H1 (cell line): ENCODE results near the gene CYBA. TPM values are rescaled to one million over a fixed set of nuclear protein-coding genes. Genes with fewer than 3 reads are reported as not detected.

Source experiments
- CTCF ChIA-PET: fragments of 300-600 bp; sonication (Branson Sonifier 250); formaldehyde crosslinking; loops from one replicate; lab custom pipeline; 2021; ENCODE audit not compliant: partially characterized antibody; lab: Charles Lee
- POLR2A ChIA-PET: fragments of 300-600 bp; sonication (Branson Sonifier 250); formaldehyde crosslinking; loops from one replicate; lab custom pipeline; 2021; ENCODE audit warnings: inconsistent platforms; ENCODE audit not compliant: partially characterized antibody; lab: Charles Lee
- DNase-seq, 2 experiments: peaks; one replicate each; pipeline versions ENCODE4 v3.0.0 to v3.0.0-alpha.2; 2010 to 2022; ENCODE audit warnings: low spot score in 2 of 2, low read depth in 1 of 2, mixed read lengths in 1 of 2
- FAIRE-seq: peaks from 2 replicates; lab custom pipeline; 2011; peaks lifted over from hg19 to GRCh38; lab: Jason Lieb, UNC
- H2AFZ ChIP-seq: 2 replicates; pipeline ENCODE4 v1.8.1; 2012; ENCODE audit warnings: low read length, inconsistent platforms
- H2AK5ac ChIP-seq: 2 replicates; pipeline ENCODE4 v1.6.1; 2013; ENCODE audit warnings: low read depth, low read length
- H2BK120ac ChIP-seq: replicated peaks from 2 replicates; pipeline ENCODE3; 2013; ENCODE audit warnings: low read depth, low read length, inconsistent platforms
- H2BK12ac ChIP-seq: 2 replicates; pipeline ENCODE4 v1.6.1; 2013; ENCODE audit warnings: low read depth, low read length
- H2BK15ac ChIP-seq: 2 replicates; pipeline ENCODE4 v1.6.1; 2013; ENCODE audit warnings: low read length
- H2BK20ac ChIP-seq: 2 replicates; pipeline ENCODE4 v1.6.1; 2013; ENCODE audit warnings: low read length
- H2BK5ac ChIP-seq: 2 replicates; pipeline ENCODE4 v1.6.1; 2013; ENCODE audit warnings: low read depth, low read length
- H3K14ac ChIP-seq: 2 replicates; pipeline ENCODE4 v1.6.1; 2013; ENCODE audit warnings: inconsistent platforms; ENCODE audit not compliant: insufficient read length
- H3K18ac ChIP-seq: 2 replicates; pipeline ENCODE4 v1.6.1; 2013; ENCODE audit warnings: low read length; ENCODE audit errors: extremely low read depth
- H3K23ac ChIP-seq: 2 replicates; pipeline ENCODE4 v1.6.1; 2013; ENCODE audit warnings: inconsistent platforms; ENCODE audit not compliant: insufficient read length
- H3K23me2 ChIP-seq: 2 replicates; pipeline ENCODE4 v1.6.1; 2013; ENCODE audit warnings: low read depth, low read length
- H3K27ac ChIP-seq: 2 replicates; pipeline ENCODE4 v1.6.1; 2011; ENCODE audit warnings: low read depth, low read length, inconsistent platforms
- H3K27me3 ChIP-seq, 4 experiments: replicated peaks in 1 of 4; 1 replicate in 1 of 4; 2 replicates in 3 of 4; pipeline versions ENCODE4 v1.6.1 to v1.8.1; 2011 to 2013; ENCODE audit warnings: low read length in 3 of 4, mild to moderate bottlenecking in 3 of 4, inconsistent platforms in 2 of 4, mixed read lengths in 2 of 4, moderate library complexity in 1 of 4; ENCODE audit not compliant: control insufficient read depth in 3 of 4, insufficient read depth in 3 of 4; ENCODE audit errors: extremely low read depth in 1 of 4
- H3K36me3 ChIP-seq, 4 experiments: 2 replicates each; pipeline versions ENCODE4 v1.6.1 to v1.8.1; 2011 to 2013; ENCODE audit warnings: mild to moderate bottlenecking in 4 of 4, low read length in 3 of 4, moderate library complexity in 2 of 4, control low read depth in 1 of 4, inconsistent platforms in 1 of 4; ENCODE audit not compliant: insufficient read depth in 4 of 4, control insufficient read depth in 2 of 4
- H3K4ac ChIP-seq: replicated peaks from 2 replicates; pipeline ENCODE3; 2013; ENCODE audit warnings: low read length, low read depth, mixed read lengths, inconsistent platforms; ENCODE audit not compliant: insufficient read length
- H3K4me1 ChIP-seq, 4 experiments: replicated peaks in 1 of 4; 1 replicate in 1 of 4; 2 replicates in 3 of 4; pipeline versions ENCODE4 v1.6.1 to v1.8.1; 2011 to 2013; ENCODE audit warnings: low read length in 3 of 4, inconsistent platforms in 2 of 4, mixed read lengths in 1 of 4; ENCODE audit not compliant: insufficient read depth in 4 of 4, control insufficient read depth in 3 of 4
- H3K4me2 ChIP-seq, 2 experiments: 2 replicates each; pipeline versions ENCODE4 v1.6.1 to v1.8.1; 2011 to 2013; ENCODE audit warnings: low read depth in 2 of 2, low read length in 2 of 2, control low read depth in 1 of 2, inconsistent platforms in 1 of 2, mild to moderate bottlenecking in 1 of 2; ENCODE audit not compliant: insufficient read depth in 1 of 2
- H3K4me3 ChIP-seq, 4 experiments: fragments of 200-600, 300-600 bp in 1 of 4; sonication (generic), shearing (Covaris generic), sonication (Bioruptor Twin) in 1 of 4; 2 replicates each; pipeline versions ENCODE4 v1.5.1 to v1.8.1; 2011 to 2016; ENCODE audit warnings: low read length in 4 of 4, low read depth in 3 of 4, control low read depth in 2 of 4, inconsistent platforms in 2 of 4, mild to moderate bottlenecking in 2 of 4, mixed read lengths in 1 of 4, moderate library complexity in 1 of 4; ENCODE audit not compliant: insufficient read depth in 2 of 4; ENCODE audit errors: extremely low read depth in 1 of 4
- H3K56ac ChIP-seq: replicated peaks from 2 replicates; pipeline ENCODE3; 2013; ENCODE audit warnings: low read depth, mild to moderate bottlenecking, mixed read lengths, low read length, inconsistent platforms; ENCODE audit not compliant: insufficient read length
- H3K79me1 ChIP-seq: 2 replicates; pipeline ENCODE4 v1.6.1; 2013; ENCODE audit warnings: low read depth, low read length, control low read depth
- H3K79me2 ChIP-seq, 2 experiments: 2 replicates each; pipeline versions ENCODE4 v1.6.1 to v1.8.1; 2012 to 2013; ENCODE audit warnings: low read length in 2 of 2, mild to moderate bottlenecking in 2 of 2, inconsistent platforms in 1 of 2; ENCODE audit not compliant: insufficient read depth in 2 of 2, control insufficient read depth in 1 of 2
- H3K9ac ChIP-seq, 4 experiments: replicated peaks in 1 of 4; 1 replicate in 1 of 4; 2 replicates in 3 of 4; pipeline versions ENCODE4 v1.6.1 to v1.8.1; 2011 to 2013; ENCODE audit warnings: low read depth in 3 of 4, low read length in 3 of 4, control low read depth in 2 of 4, mild to moderate bottlenecking in 2 of 4, moderate library complexity in 2 of 4, inconsistent platforms in 1 of 4; ENCODE audit errors: extremely low read depth in 1 of 4
- H3K9me3 ChIP-seq, 2 experiments: 2 replicates each; pipeline versions ENCODE4 v1.6.1 to v1.8.1; 2012 to 2013; ENCODE audit warnings: mild to moderate bottlenecking in 2 of 2, moderate library complexity in 2 of 2, control low read depth in 1 of 2, inconsistent platforms in 1 of 2, low read depth in 1 of 2, low read length in 1 of 2, mixed read lengths in 1 of 2; ENCODE audit not compliant: insufficient read depth in 2 of 2
- H4K20me1 ChIP-seq, 2 experiments: replicated peaks in 1 of 2; 2 replicates each; pipeline versions ENCODE3 to v1.8.1; 2011 to 2013; ENCODE audit warnings: inconsistent platforms in 2 of 2, low read length in 2 of 2, mild to moderate bottlenecking in 1 of 2; ENCODE audit not compliant: insufficient read depth in 2 of 2, control insufficient read depth in 1 of 2
- H4K5ac ChIP-seq: 2 replicates; pipeline ENCODE4 v1.6.1; 2013; ENCODE audit warnings: low read length, low read depth, mixed read lengths, inconsistent platforms; ENCODE audit not compliant: insufficient read length
- H4K8ac ChIP-seq: 2 replicates; pipeline ENCODE4 v1.8.0; 2013; ENCODE audit warnings: mild to moderate bottlenecking, moderate library complexity, low read length, inconsistent platforms; ENCODE audit not compliant: insufficient read depth; ENCODE audit errors: extremely low read depth
- H4K91ac ChIP-seq: replicated peaks from 2 replicates; pipeline ENCODE3; 2013; ENCODE audit warnings: low read length, mixed read lengths, inconsistent platforms; ENCODE audit not compliant: insufficient read length
- ASH2L ChIP-seq: fragments of 200-600, 300-600 bp; sonication (generic); IDR thresholded peaks from one replicate; pipeline ENCODE4 v1.7.1; 2017; ENCODE audit warnings: low read length
- ATF2 ChIP-seq: IDR thresholded peaks from 2 replicates; pipeline ENCODE4 v1.6.1; 2012; ENCODE audit warnings: low read length, inconsistent platforms
- CREB1 ChIP-seq: IDR thresholded peaks from 2 replicates; pipeline ENCODE4 v1.6.1; 2012; ENCODE audit warnings: inconsistent platforms
- GABPA ChIP-seq: IDR thresholded peaks from 2 replicates; pipeline ENCODE4 v1.6.1; 2011; ENCODE audit warnings: mild to moderate bottlenecking, low read length, moderate library complexity, borderline replicate concordance; ENCODE audit not compliant: insufficient read depth
- GTF2F1 ChIP-seq: IDR thresholded peaks from 2 replicates; pipeline ENCODE4 v1.6.1; 2012; ENCODE audit warnings: low read depth, low read length, improper control_type of control experiment, borderline replicate concordance
- JUND ChIP-seq: IDR thresholded peaks from 2 replicates; pipeline ENCODE4 v1.6.1; 2011; ENCODE audit warnings: mild to moderate bottlenecking, improper control_type of control experiment, low read length
- POLR2A ChIP-seq, 2 experiments: IDR thresholded peaks; 1 replicate in 1 of 2; 2 replicates in 1 of 2; pipeline ENCODE4 v1.6.1; 2011; ENCODE audit warnings: low read depth in 2 of 2, low read length in 2 of 2, mild to moderate bottlenecking in 2 of 2; ENCODE audit errors: control extremely low read depth in 1 of 2
- RFX5 ChIP-seq: IDR thresholded peaks from 2 replicates; pipeline ENCODE4 v1.6.1; 2011; ENCODE audit warnings: low read depth, low read length, improper control_type of control experiment, borderline replicate concordance
- SAP30 ChIP-seq: fragments of 300-600 bp; sonication (generic); IDR thresholded peaks from 2 replicates; pipeline ENCODE4 v1.7.1; 2012; ENCODE audit warnings: low read length, moderate library complexity, mild to moderate bottlenecking, inconsistent platforms; ENCODE audit not compliant: insufficient read depth, insufficient replicate concordance
- SP2 ChIP-seq: IDR thresholded peaks from 2 replicates; pipeline ENCODE4 v1.6.1; 2012; ENCODE audit warnings: mild to moderate bottlenecking, low read length, inconsistent platforms
- SP4 ChIP-seq: IDR thresholded peaks from 2 replicates; pipeline ENCODE4 v1.6.1; 2012; ENCODE audit warnings: low read length, inconsistent platforms
- TEAD4 ChIP-seq: IDR thresholded peaks from 2 replicates; pipeline ENCODE4 v1.6.1; 2012; ENCODE audit warnings: low read depth, low read length, inconsistent platforms, mixed read lengths
- YY1 ChIP-seq: IDR thresholded peaks from 2 replicates; pipeline ENCODE4 v1.6.1; 2011; ENCODE audit warnings: low read depth, mild to moderate bottlenecking, low read length
- WGBS, 2 experiments: shearing (Covaris generic) in 1 of 2; methylation state at CpG; one replicate each; pipeline versions ENCODE4 v1.1.6 to v1.1.7; 2013 to 2015; ENCODE audit warnings: low lambda C conversion rate in 2 of 2, mixed read lengths in 2 of 2, inconsistent platforms in 1 of 2, low coverage in 1 of 2, missing lambda C conversion rate in 1 of 2; ENCODE audit not compliant: insufficient replicate concordance in 2 of 2, insufficient coverage in 1 of 2, insufficient read length in 1 of 2; ENCODE audit errors: extremely low coverage in 1 of 2, missing lambda C conversion rate in 1 of 2; 5-methylcytosine and 5-hydroxymethylcytosine counted together
- polyA plus RNA-seq, 7 experiments: library from polyadenylated mRNA; depleted of rRNA in 3 of 7; stranded (reverse) in 5 of 7; unstranded in 2 of 7; fragments of >200 nt in 5 of 7; fragments of 200-250 nt in 2 of 7; gene quantifications; 1 replicate in 5 of 7; 2 replicates in 1 of 7; 4 replicates in 1 of 7; pipeline versions ENCODE4 v1.2.1 to v1.2.3, GENCODE V29; 2011 to 2013; ENCODE audit warnings: missing spikeins in 2 of 7, mixed read lengths in 2 of 7
- total RNA-seq: library from RNA; stranded (reverse); fragmentation: NEBNext Ultra II Directional; extraction: Animal tissue kit (Norgen Biotek cat#: 25700); gene quantifications from 2 replicates; pipeline ENCODE4 v1.2.1, GENCODE V29; 2021

The CYBA gene
- total and polyA plus RNA-seq, 2 of the 8 experiments (the other 6 are each of a cell fraction or from before 2014, with no cell fraction given) = 136 to 254 TPM

DNA sequence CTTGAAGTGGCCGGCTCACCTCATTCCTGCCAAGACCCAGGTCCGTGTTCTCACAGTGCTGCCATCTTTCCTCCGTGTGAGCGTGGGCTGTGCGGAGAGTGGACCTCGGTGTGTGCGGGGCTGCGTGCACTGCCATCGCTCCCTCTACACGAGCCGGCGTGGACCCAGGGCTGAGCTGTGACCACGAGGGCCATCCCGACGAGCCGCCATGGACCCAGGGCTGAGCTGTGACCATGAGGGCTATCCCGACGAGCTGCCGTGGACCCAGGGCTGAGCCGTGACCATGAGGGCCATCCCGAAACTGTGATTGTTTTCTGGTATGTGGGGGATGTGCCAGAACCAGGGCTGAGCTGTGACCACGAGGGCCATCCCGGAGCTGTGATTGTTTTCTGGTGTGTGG lies 21.0 kb upstream of the CYBA start:
- no peak overlapping the region; the same call in 1 of the 2 replicates for H3K18ac ChIP-seq
- no peaks in the 10 kb centered on the region for H3K36me3 ChIP-seq
- H3K4ac ChIP-seq = no peak overlapping the region
- no peak for DNase-seq
- no peak overlapping the region; the same call in 1 of the 2 replicates for H4K8ac ChIP-seq
- ChIA-PET CTCF (interaction anchor here (0.8 to 9.7 kb wide), 24 partner anchors 8 to 495 kb away, joined by 3 to 87 read pairs (median 7); partner anchors contain the start of genes MVD and SNAI3), POLR2A (interaction anchor here (1.0 to 4.2 kb wide), 6 partner anchors 8 to 41 kb away, joined by 3 to 15 read pairs (median 4); partner anchors contain the start of genes IL17C and MVD)
- H3K4me3 ChIP-seq = no peak overlapping the region
- H3K4me1 ChIP-seq = peaks cover 0 to 5% (median 3%) of the 10 kb centered on the region in 4 experiments; a peak in 4 of 7 replicates
- no peak overlapping the region for H3K9ac ChIP-seq
- no peak overlapping the region for H4K5ac ChIP-seq
- no peaks in the 10 kb centered on the region for H3K27me3 ChIP-seq
- H2AFZ ChIP-seq = no peak overlapping the region
- H2BK120ac ChIP-seq = no peak overlapping the region
- peak overlapping the region; percentile 80; the same call in 1 of the 2 replicates for H2BK12ac ChIP-seq
- 0 out of 2 replicates have a peak overlapping the region, but pooled peaks have one; percentile 24 for H2BK5ac ChIP-seq
- no peak overlapping the region for H2BK20ac ChIP-seq
- no peak overlapping the region for H3K4me2 ChIP-seq
- no peak for FAIRE-seq
- H4K20me1 ChIP-seq = peaks cover 0 to 2% of the 10 kb centered on the region in 2 experiments
- H3K23me2 ChIP-seq = no peaks in the 10 kb centered on the region
- H3K27ac ChIP-seq = no peak overlapping the region
- no peak overlapping the region for H2AK5ac ChIP-seq
- no peaks in the 10 kb centered on the region for H3K9me3 ChIP-seq
- WGBS, 2 experiments = 92% methylated on average over 23 of the region's 23 CpGs; no CpG with 5 or more reads in 1 of the 2 experiments
- no peak overlapping the region for H3K14ac ChIP-seq
- no peaks in the 10 kb centered on the region for H3K79me2 ChIP-seq
- no peak overlapping the region for H3K56ac ChIP-seq
- H3K23ac ChIP-seq = no peak overlapping the region
- H4K91ac ChIP-seq = peak overlapping the region; percentile 42
- no peaks in the 10 kb centered on the region for H3K79me1 ChIP-seq
- H2BK15ac ChIP-seq = no peak overlapping the region
- no peak for TF ChIP-seq JUND
- no peak for TF ChIP-seq ATF2
- TF ChIP-seq POLR2A (IDR thresholded peaks at IDR 0.05; ENCODE audit: control extremely low read depth in 1 of 2, low read depth in 2 of 2, low read length in 2 of 2) = no peak
- TF ChIP-seq SP2 = no peak
- TF ChIP-seq YY1 = no peak
- no peak for TF ChIP-seq GABPA
- no peak for TF ChIP-seq SAP30
- no peak for TF ChIP-seq GTF2F1
- no peak for TF ChIP-seq SP4
- no peak for TF ChIP-seq RFX5
- no peak for TF ChIP-seq CREB1
- no peak for TF ChIP-seq ASH2L
- no peak for TF ChIP-seq TEAD4
